GM18511 (cell line): ENCODE results near the gene PTGS2.
"Not testable (repeated sequence)": the region's sequence is repeated elsewhere in the genome, so short reads cannot be mapped to it uniquely, and the experiment has no call there.

Experiments
- ATAC-seq: cut with Tn5 transposase; IDR thresholded peaks from one replicate; pipeline ENCODE4 v1.9.1; 2021; ENCODE audit warnings: mild to moderate bottlenecking, moderate library complexity; ENCODE audit not compliant: unreplicated experiment

PTGS2 gene

GRCh38 chr1:186670297-186671135, 9.7 kb downstream of the PTGS2 start:
- ATAC-seq, result no peak

GRCh38 chr1:186669784-186670183, 10.4 kb downstream of the PTGS2 start:
- not testable (repeated sequence) for ATAC-seq

- ATAC-seq, result not testable (repeated sequence)
Measured at GRCh38 chr1:186664217-186664616, 16.0 kb downstream of the PTGS2 start.

GRCh38 chr1:186662752-186663151, 17.5 kb downstream of the PTGS2 start:
- no peak for ATAC-seq

GRCh38 chr1:186659890-186660341, 20.3 kb downstream of the PTGS2 start:
- ATAC-seq, result no peak

- no peak for ATAC-seq
Measured at GRCh38 chr1:186658999-186659398, 21.2 kb downstream of the PTGS2 start.

GRCh38 chr1:186657481-186657880, 22.7 kb downstream of the PTGS2 start:
- no peak for ATAC-seq

GRCh38 chr1:186655876-186656275, 24.3 kb downstream of the PTGS2 start:
- no peak for ATAC-seq

- no peak for ATAC-seq
Measured at GRCh38 chr1:186654741-186655140, 25.5 kb downstream of the PTGS2 start.

- ATAC-seq, result no peak
Measured at GRCh38 chr1:186653312-186653711, 26.9 kb downstream of the PTGS2 start.

- ATAC-seq, result no peak
Measured at GRCh38 chr1:186648613-186649012, 31.6 kb downstream of the PTGS2 start.

GRCh38 chr1:186647985-186648384, 32.2 kb downstream of the PTGS2 start:
- not testable (repeated sequence) for ATAC-seq

GRCh38 chr1:186643614-186644013, 36.6 kb downstream of the PTGS2 start:
- ATAC-seq, result no peak

GRCh38 chr1:186637567-186637966, 42.7 kb downstream of the PTGS2 start:
- ATAC-seq, result not testable (repeated sequence)

GRCh38 chr1:186636786-186637185, 43.4 kb downstream of the PTGS2 start:
- ATAC-seq, result no peak

GRCh38 chr1:186634511-186634910, 45.7 kb downstream of the PTGS2 start:
- ATAC-seq, result no peak

GRCh38 chr1:186633116-186633515, 47.1 kb downstream of the PTGS2 start:
- no peak for ATAC-seq

- no peak for ATAC-seq
Measured at GRCh38 chr1:186629341-186629740, 50.9 kb downstream of the PTGS2 start.

GRCh38 chr1:186628910-186629309, 51.3 kb downstream of the PTGS2 start:
- ATAC-seq, result no peak

- ATAC-seq, result no peak
Measured at GRCh38 chr1:186627019-186627418, 53.2 kb downstream of the PTGS2 start.

GRCh38 chr1:186626356-186626932, 53.8 kb downstream of the PTGS2 start:
- ATAC-seq, result no peak

- no peak for ATAC-seq
Measured at GRCh38 chr1:186623551-186623950, 56.7 kb downstream of the PTGS2 start.
